A673 (cell line): ENCODE results near the gene ASB16.

Experiments used
- CTCF ChIP-seq: fragments of 300-800, 200-600 bp; sonication (generic); conservative IDR thresholded peaks from 2 replicates; pipeline ENCODE4 v1.5.1; 2017; ENCODE audit warnings: low read depth, mild to moderate bottlenecking, antibody characterized with exemption, low read length, moderate library complexity, mixed read lengths
- EZH2 ChIP-seq: fragments of 200-600 bp; sonication (generic); IDR thresholded peaks from 2 replicates; pipeline ENCODE4 v1.6.1; 2017; ENCODE audit warnings: borderline replicate concordance, low read depth, mild to moderate bottlenecking, mixed read lengths, antibody characterized with exemption, low read length; ENCODE audit not compliant: poor library complexity, severe bottlenecking

GRCh38 chr17:44184212-44184810, 13.8 kb downstream of the ASB16 start:
- no peak for TF ChIP-seq CTCF
- no peak for TF ChIP-seq EZH2
